HuH-7.5 (cell line): ENCODE measurements around the gene C6orf62.
"Not testable (repeated sequence)": the region's sequence is repeated elsewhere in the genome, so short reads cannot be mapped to it uniquely, and the experiment has no call there.

ENCODE experiments used
- DNase-seq: peaks from one replicate; pipeline ENCODE4 v3.0.0; 2011; ENCODE audit warnings: low spot score

Gene C6orf62

GRCh38 chr6:24742216-24742738, 23.3 kb upstream of the C6orf62 start:
- DNase-seq, result no peak

- no peak for DNase-seq
Measured at GRCh38 chr6:24740861-24741260, 21.9 kb upstream of the C6orf62 start.

- no peak for DNase-seq
Measured at GRCh38 chr6:24738741-24739140, 19.8 kb upstream of the C6orf62 start.

DNA sequence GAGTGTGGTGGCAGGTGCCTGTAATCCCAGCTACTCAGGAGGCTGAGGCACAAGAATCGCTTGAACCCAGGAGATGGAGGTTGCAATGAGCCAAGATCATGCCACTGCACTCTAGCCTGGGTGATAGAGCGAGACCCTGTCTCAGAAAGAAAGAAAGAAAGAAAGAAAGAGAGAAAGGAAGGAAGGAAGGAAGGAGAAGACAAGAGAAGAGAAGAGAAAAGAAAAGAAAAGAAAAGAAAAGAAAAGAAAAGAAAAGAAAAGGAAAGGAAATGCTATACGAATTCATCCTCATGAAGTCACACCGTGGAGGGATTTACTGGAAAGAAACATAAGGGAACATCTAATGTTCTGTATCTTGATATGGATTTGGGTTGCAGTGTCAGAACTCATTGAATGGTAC, 15.8 kb upstream of the C6orf62 start:
- DNase-seq, result not testable (repeated sequence)

- DNase-seq, result no peak
Measured at GRCh38 chr6:24734166-24734565, 15.2 kb upstream of the C6orf62 start.

- not testable (repeated sequence) for DNase-seq
Measured at GRCh38 chr6:24731456-24732134, 12.6 kb upstream of the C6orf62 start.

GRCh38 chr6:24730653-24731052, 11.7 kb upstream of the C6orf62 start:
- not testable (repeated sequence) for DNase-seq

GRCh38 chr6:24723270-24723669, 4.3 kb upstream of the C6orf62 start:
- DNase-seq, result no peak

DNA sequence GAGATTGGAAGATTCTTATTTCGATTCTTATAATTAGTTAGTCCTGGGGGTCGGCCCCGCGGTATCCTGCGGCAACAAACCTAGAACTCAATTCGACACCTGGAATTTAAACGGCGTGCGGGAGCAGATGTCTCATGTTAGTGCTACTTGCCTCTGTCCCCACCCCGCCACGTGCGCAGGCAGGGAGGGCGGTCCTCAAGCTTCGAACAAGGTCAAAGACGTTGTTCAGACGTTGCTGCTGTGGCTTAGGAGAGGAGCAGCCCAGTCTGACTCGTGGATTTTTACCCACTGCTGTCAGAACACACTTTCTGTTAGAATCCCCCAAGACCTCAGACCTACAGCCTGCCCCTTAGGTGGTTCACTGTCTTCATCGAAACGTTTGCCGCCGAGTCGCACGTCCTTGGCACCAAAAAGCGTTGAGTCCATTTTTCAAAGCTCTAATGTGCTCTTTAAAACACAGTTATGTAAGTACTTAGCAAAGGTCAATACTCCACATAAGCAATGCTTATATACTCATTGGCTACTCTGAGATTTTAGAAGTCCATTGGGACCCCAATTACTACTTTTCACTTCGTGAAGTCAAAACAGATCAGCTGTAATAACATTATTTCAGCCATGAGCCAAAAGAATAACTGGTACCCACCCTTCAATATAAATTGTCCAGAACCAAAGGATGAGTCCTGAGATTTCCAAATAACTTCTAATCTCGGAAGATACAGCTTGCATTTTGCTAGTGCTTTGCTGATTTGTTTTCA, 2.7 kb upstream of the C6orf62 start:
- peak; percentile 31 for DNase-seq

- DNase-seq, result peak; percentile 78
Measured at GRCh38 chr6:24720604-24721460, 1.9 kb upstream of the C6orf62 start.

GRCh38 chr6:24720131-24720603, 1.2 kb upstream of the C6orf62 start:
- DNase-seq, result no peak

DNA sequence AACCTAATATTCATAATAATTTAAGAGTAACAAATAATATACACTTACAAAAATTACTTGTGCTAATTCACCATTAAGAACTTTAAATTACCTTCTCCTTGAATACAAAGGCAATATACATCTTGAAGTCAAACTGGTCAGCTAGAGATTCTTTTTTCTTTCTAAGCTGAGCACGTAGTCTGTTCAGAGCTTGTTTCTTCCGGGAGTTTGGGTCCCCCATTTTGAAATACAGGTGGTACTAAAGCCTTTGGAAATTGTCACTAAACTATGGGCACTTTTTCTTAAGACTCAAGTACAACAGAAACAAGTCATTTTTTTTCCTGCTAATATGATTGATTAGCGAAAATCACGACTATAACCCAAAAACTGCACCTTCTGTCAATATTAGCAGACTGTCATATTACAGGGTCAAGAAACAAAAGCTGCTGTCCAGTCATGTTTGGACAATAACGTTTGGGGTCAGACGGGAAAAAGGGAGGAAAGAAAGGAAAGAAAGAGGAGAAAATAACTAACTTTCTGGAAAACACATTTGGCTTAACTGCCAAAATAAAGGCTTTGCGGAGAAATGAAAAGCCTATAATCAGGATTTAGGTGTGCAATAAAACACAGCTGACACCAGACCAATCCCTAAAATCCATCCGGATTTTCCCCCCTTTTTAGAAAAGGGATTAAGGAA, 367 bp downstream of the C6orf62 start:
- no peak for DNase-seq

GRCh38 chr6:24716602-24717148, 2.3 kb downstream of the C6orf62 start:
- DNase-seq, result not testable (repeated sequence)

- DNase-seq, result no peak
Measured at GRCh38 chr6:24710519-24711303, 8.2 kb downstream of the C6orf62 start.

DNA sequence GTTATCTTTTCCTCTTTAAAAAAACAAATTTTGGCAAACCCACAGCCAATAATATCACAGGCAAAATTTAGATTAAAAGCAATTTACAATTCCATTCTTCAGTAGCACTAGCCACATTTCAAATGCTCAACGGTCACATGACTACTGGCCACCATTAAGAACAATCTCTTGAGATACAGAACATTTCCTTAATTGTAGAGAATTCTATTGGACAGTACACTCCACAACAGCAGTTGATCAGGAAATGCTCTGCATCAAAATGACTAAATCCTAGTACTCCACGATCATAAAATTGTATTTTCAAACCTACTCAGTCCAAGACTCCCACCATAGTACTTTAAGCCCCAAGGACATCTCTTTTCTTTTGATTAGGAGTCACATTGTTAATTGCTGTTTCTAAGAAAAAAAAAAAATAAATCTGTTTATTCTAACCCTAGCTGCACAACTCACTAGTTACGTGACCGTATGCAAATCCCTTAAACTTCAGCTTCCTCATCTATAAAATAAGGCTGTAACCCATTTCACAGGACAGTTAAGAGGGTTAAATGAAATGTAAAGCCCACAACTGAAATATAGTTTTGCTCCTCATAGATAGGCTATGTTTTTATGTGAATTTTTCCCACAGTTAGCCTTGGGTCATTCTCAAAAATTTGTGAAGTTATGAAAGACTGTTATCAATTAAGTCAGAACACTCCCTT, 9.8 kb downstream of the C6orf62 start:
- DNase-seq, result no peak

DNA sequence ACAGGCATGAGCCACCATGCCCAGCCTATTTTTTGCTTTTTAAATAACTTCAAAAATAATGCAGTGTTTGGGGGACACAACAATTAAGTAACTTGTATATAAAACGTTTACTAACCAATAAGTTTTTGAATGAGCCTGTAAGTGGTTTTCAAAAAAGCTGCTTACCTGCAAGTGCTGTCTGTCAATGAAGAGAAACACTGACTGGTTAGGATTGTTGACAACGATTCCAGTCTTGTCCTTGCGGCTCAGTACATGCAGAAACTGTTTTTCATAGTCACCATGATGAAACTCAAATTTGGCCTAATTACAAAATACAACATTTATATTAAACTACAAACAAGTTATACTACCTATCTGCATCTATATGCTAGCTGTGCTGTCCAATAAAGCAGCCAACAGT, 10.3 kb downstream of the C6orf62 start:
- DNase-seq, result no peak

- no peak for DNase-seq
Measured at GRCh38 chr6:24704468-24704867, 14.5 kb downstream of the C6orf62 start.

GRCh38 chr6:24702720-24703282, 16.2 kb downstream of the C6orf62 start:
- DNase-seq, result no peak

DNA sequence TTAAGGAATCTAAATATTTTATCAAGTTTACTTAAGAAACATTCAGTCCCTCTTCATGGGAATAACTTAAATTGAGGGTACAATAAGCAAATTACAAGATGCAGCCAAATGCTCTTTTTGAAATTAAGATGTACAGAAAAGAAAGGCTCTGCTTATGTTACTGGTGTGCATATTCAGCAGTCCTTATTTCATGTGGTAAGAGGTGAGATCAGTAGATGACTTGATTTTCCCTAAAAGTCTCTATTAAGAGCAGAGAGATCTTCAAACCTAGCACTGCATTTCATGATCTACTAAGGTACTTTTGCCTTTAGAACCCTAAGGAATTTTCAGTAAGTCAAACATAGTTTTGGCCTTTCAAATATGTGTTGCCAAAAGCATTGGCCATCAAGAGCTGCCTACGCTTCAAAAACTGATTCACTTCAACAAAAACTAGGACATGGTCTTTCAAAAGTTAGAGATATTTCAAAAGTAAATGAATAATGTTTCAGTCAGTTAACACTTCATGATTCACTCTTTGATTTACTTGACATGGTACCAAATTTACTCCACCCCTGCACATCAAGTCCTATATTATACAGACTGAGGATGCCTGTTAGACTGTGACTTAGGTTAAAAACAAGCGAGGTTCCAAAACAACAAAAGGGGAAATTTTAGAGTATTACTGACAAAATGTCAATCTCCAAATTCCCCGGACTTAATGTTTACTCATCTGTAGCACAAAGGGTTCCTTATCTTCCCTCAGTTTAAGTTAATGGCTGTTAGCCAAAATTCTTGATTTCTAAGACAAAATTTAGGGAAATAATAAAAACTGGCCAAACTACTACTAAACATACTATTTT, 19.2 kb downstream of the C6orf62 start:
- DNase-seq, result no peak
